NCI-H1417 treated with DMSO at 0.1 percent for 48 hours (cell line): ENCODE measurements around the gene APOOL.

Experiments used
- DNase-seq: peaks from one replicate; lab custom pipeline; 2025; lab: John Stamatoyannopoulos, UW

APOOL gene

DNA sequence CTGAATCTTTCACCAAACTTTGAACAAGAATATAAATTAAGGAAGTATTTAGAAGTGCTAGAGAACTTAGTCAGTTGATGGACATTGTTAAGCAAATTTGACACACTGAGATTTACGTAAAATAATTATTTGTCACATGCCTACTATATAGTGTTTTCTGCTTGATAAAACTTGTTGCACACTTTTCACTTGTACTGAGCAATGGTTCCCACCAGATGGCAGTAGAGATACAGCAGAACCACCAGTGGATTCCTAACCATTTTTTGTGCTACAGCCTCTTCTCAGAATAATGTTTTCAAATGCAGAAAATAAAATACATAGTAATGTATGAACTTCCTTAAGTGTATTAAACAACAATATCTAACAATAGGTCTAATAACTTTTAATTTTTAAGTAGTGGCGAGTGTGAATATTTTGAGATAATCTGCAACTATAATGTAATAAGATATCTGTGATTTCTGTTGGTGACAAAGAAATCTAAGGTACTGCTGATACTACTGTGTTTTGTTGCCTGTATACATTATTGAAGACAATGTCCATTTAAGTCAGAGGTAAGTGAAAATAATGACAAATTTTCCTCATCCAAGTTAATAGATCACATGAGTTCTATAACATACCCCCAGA, 81.2 kb downstream of the APOOL start:
- DNase-seq, result no peak

DNA sequence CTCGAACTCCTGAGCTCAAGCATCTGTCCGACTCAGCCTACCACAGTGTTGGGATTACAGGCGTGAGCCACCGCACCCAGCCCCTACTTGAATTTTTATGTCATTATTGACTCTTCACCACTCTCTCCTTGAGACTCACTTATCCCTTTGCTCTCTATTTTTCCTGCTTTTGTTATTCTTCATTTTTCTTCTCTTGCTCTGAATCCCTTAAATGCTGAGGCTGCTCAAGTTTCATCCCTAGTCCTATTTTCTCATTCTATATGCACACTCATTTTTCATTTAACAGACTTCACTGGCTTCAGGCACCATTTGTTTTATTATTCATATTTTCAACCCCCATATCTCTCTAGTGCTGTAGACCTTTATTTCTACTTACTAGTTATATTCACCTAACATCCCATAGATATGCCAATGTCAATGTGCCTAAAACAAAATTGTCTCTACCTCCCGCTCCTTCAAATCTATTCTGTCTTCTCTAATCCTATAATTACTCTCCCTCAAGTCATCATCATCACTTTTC, 85.7 kb downstream of the APOOL start:
- DNase-seq, result no peak

- DNase-seq, result no peak
Measured at GRCh38 chrX:85107407-85107806, 103.7 kb downstream of the APOOL start.

DNA sequence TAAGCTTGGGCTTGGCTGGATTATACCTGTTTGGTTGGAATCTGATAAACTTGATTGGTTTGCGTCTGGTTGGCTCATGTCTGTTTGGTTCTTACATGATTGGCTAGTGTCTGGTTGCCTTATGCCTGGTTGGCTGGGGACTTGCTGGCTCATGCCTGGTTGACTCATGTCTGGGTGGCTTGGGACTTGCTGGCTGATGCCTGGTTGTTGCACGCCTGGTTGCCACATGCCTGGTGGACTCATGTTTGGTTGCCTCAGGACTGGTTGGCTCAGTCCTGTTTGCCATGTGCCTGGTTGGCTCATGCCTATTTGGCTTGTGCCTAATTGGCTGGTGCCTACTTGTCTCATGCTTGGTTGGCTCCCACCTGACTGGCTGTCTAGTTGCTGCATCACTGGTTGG, 104.5 kb downstream of the APOOL start:
- DNase-seq, result no peak

- DNase-seq, result no peak
Measured at GRCh38 chrX:85109235-85109634, 105.6 kb downstream of the APOOL start.

GRCh38 chrX:85111347-85111746, 107.7 kb downstream of the APOOL start:
- no peak for DNase-seq

DNA sequence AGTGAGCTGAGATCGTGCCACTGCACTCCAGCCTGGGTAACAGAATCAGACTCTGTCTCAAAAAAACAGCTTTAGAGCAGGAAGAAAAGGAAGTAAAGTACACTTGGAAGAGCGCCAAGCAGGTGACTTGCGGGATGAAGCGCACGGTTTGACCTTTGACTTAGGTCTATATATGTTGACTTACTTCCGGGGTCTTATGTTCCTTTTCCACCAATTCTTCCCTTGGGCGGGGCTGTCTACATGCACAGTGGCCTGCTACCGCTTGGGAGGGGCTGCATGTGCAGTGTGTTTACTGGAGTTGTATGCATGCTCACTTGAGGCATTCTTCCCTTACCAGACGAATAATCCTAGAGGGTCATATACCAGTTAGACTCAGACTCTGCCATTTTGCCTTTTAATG, 108.6 kb downstream of the APOOL start:
- no peak for DNase-seq

- no peak for DNase-seq
Measured at GRCh38 chrX:85113746-85114145, 110.1 kb downstream of the APOOL start.

DNA sequence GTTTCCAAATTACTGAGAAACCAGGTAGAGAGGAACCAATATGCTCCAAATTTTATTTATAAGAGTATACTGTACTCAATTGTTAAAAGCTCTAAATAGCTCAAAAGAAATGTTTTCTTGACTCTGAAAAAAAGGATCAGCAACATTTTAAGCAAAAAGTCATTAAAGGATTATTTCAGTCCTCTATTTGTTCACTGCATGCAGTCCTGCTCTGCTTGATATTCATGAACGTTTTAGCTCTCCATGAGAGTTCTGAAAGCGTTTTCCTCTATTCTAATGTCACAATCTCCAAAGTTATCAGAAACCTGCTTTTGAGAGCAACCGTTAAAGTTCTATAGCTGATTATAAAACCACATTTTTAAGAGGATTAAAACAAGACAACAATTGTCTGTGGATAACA, 110.5 kb downstream of the APOOL start:
- no peak for DNase-seq

DNA sequence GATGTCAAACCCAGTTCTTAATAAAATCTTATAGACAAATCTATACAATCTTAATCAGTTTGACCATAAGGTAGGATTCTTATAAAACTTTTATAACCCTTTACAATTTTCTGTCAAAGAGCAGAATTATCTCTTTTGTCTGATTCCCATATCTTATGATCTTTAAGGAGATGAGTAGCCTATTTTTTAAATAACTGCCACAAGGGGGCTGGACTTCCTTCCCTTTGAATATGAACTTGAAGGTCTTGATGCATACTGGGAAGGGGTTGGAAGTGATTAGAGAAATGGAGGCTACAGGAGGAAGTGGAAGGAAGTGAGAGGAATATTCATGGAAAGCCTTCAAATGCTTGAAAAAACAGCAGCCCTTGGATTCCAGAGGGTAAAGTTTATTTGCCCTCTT, 111.1 kb downstream of the APOOL start:
- no peak for DNase-seq

DNA sequence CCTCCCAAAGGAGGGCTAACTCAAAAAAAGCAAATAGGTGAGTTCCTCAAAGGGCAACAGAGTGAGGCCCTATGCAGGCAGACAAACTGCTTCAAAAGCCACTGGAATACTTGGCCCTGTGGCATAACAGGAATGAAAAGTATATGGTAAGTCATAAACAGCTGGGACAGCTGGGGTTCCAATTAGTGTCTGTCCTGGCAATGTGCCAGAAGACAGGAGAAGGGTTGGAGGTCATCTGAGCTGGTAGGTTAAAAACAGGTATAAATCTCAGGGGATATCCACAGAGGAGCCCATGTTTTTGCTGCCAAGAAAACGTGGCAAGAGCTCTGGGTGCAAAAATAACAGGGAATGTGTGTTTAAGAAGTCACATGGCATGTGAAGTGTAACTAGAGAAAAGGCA, 111.6 kb downstream of the APOOL start:
- DNase-seq, result no peak

DNA sequence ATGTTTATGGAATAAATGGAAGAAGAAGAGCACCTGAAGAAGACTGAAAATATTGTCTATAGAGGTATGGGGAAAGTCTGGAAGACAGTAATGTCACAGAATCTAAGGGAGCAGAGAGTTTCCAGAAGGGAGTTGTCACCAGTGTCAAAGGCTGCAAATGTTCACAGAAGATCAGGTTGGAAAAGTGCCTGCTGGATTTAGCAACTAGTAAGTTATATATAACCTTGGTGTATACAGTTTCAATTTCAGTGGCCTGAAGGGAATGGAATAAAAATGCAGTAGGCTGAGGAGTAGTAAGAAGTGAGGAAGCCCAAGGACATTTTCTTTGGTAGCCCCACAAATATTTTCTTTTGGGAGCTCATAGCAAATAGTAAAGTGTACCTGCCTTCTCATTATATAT, 132.7 kb downstream of the APOOL start:
- DNase-seq, result no peak

DNA sequence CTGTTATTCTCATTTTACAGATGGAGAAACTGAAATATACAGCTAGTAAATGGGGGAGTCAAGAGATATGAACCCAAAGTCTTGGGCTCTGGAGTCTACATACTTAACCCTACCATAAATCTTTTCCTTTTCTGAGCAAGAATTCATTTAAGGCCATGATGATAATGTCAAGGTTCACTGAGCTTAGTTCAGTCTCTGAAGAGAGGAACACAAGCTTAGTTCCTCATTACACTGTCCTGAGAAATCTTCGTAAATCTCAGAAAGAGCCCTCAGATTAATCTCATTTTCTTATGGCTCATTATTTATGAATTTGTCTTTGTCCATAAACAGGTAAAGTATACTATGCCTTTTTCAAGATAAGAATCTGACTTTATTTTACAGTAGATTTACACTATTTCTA, 135.7 kb downstream of the APOOL start:
- DNase-seq, result no peak

GRCh38 chrX:85140964-85141363, 137.3 kb downstream of the APOOL start:
- DNase-seq, result no peak
